Colonic mucosa (tissue), 4 donors: ENCODE measurements around the gene MINPP1. TPM values are rescaled to one million over a fixed set of nuclear protein-coding genes. Genes with fewer than 3 reads are reported as not detected.
"Not testable (repeated sequence)": the region's sequence is repeated elsewhere in the genome, so short reads cannot be mapped to it uniquely, and the experiment has no call there.

Source experiments
- DNase-seq: peaks from one replicate; pipeline ENCODE4 v3.0.0-alpha.2; 2020
- H3K27ac ChIP-seq: fragments of 200-600 bp; one replicate; pipeline ENCODE4 v1.8.0; 2021
- H3K27me3 ChIP-seq: fragments of 200-600 bp; one replicate; pipeline ENCODE4 v1.8.0; 2021
- H3K36me3 ChIP-seq: fragments of 200-600 bp; one replicate; pipeline ENCODE4 v1.8.0; 2021
- H3K4me1 ChIP-seq: fragments of 200-600 bp; one replicate; pipeline ENCODE4 v1.8.0; 2021; ENCODE audit warnings: mild to moderate bottlenecking
- H3K4me3 ChIP-seq: fragments of 200-600 bp; one replicate; pipeline ENCODE4 v1.8.0; 2021
- H3K9ac ChIP-seq, 2 donors: one replicate each; pipeline ENCODE4 v1.7.0; 2013; ENCODE audit warnings: control low read depth in 2 of 2, low read depth in 2 of 2, low read length in 2 of 2
- H3K9me3 ChIP-seq: fragments of 200-600 bp; one replicate; pipeline ENCODE4 v1.8.0; 2021
- intact Hi-C: fragments of 100-400 bp; cut with DNase I; formaldehyde crosslinking; loops from one replicate; pipeline ENCODE4 v1.14.1; 2022
- total RNA-seq, 2 donors: library from RNA; stranded (reverse); fragmentation: NEBNext Ultra II Directional in 1 of 2; extraction: Animal tissue kit (Norgen Biotek cat#: 25700) in 1 of 2; gene quantifications; one replicate each; pipeline ENCODE4 v1.2.1, GENCODE V29; 2021
- TF ChIP-seq, protein P1 (sequence below): fragments of 200-600 bp; IDR thresholded peaks from one replicate; pipeline ENCODE4 v1.8.0; 2022; ENCODE audit warnings: antibody characterized with exemption, mild to moderate bottlenecking
- donor health status: healthy.
- donor health status: DM: no; HTN: no; CAD: no.
- donor health status: DM: no; HTN: no; CAD: no.

MINPP1 gene
- total RNA-seq, 2 donors from 2014 or later, result 19.7 to 24.0 TPM

DNA sequence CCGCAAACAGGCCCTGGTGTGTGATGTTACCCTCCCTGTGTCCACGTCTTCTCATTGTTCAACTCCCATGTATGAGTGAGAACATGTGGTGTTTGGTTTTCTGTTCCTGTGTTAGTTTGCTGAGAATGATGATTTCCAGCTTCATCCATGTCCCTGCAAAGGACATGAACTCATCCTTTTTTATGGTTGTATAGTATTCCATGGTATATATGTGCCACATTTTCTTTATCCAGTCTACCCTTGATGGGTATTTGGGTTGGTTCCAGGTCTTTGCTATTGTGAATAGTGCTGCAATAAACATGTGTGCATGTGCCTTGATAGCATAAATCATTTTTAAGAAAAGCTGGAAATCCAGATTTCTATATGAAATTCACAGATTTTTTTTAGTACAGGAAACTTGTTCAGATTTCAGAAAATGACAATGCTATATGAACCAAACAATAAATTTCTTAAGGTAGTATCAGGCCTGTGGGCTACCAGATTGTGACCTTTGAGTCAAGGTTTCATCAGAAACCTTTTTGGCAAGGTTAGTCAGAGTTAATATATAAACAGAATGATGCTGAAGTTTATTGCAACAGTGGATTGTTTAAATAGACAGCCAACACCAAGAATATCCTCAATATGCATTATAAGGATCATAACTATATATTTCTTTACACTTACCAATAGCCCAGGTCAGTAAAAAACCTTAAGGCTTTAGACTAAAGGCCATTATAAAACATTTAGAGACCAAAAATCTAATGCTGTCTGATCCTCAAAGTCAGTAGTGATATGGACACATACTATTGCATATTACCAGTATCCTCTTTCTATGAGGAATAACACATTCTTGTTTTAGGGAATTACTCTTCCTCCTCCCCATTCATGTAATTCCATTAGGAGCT lies 86.3 kb downstream of the MINPP1 start:
- Histone ChIP-seq H3K9ac (no peak overlapping the region), H3K27ac (peak overlapping the region; percentile 65), H3K4me3 (no peak overlapping the region), H3K27me3 (no peaks in the 10 kb centered on the region), H3K4me1 (no peaks in the 10 kb centered on the region), H3K9me3 (no peaks in the 10 kb centered on the region), H3K36me3 (no peaks in the 10 kb centered on the region)
- no peak for DNase-seq
- TF ChIP-seq, protein P1, sequence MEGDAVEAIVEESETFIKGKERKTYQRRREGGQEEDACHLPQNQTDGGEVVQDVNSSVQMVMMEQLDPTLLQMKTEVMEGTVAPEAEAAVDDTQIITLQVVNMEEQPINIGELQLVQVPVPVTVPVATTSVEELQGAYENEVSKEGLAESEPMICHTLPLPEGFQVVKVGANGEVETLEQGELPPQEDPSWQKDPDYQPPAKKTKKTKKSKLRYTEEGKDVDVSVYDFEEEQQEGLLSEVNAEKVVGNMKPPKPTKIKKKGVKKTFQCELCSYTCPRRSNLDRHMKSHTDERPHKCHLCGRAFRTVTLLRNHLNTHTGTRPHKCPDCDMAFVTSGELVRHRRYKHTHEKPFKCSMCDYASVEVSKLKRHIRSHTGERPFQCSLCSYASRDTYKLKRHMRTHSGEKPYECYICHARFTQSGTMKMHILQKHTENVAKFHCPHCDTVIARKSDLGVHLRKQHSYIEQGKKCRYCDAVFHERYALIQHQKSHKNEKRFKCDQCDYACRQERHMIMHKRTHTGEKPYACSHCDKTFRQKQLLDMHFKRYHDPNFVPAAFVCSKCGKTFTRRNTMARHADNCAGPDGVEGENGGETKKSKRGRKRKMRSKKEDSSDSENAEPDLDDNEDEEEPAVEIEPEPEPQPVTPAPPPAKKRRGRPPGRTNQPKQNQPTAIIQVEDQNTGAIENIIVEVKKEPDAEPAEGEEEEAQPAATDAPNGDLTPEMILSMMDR, result no peak
- intact Hi-C loops, result no loop called here

DNA sequence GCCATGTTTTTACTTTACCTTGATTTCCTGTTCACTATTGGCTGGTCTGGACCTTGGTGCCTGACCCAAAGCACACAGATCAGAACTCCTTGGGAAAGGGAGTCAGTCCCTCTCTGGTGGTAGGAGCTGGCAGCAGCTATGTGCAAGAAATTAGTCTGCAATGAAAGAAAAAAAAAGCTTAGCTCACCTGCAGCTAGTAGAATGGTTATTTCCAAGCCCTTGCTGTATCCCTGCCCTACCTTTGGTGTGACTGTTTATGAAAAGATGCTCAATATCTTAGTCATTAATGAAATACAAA lies 86.8 kb downstream of the MINPP1 start:
- TF ChIP-seq, protein P1, result no peak

DNA sequence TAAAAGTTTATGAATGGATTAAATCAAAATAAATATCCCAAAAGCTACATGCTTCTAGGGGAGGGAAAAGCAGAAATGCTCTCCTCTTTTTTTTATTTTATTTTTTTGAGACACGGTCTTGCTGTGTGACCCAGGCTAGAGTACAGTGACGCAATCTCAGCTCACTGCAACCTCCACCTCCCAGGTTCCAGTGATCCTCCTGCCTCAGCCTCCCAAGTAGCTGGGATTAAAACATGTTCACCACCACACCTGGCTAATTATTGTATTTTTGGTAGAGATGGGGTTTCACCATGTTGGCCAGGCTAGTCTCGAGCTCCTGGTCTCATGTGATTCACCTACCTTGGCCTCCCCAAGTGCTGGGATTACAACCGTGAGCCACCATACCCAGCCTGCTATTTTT lies 88.2 kb downstream of the MINPP1 start:
- H3K4me3 ChIP-seq, intact Hi-C loops, H3K9me3 ChIP-seq, DNase-seq, H3K4me1 ChIP-seq, H3K27me3 ChIP-seq, H3K27ac ChIP-seq, H3K9ac ChIP-seq, H3K36me3 ChIP-seq: not testable (repeated sequence)

More for the DNA sequence above, 86.8 kb downstream of the MINPP1 start:
- H3K9ac ChIP-seq, result no peak overlapping the region
- no peak overlapping the region for H3K4me3 ChIP-seq
- H3K27ac ChIP-seq, result peak overlapping the region; percentile 65
- no peak for DNase-seq
- no peaks in the 10 kb centered on the region for H3K36me3 ChIP-seq
- intact Hi-C loops, result no loop called here
- H3K4me1 ChIP-seq, result peaks cover 5% of the 10 kb centered on the region
- no peaks in the 10 kb centered on the region for H3K27me3 ChIP-seq
- no peaks in the 10 kb centered on the region for H3K9me3 ChIP-seq

DNA sequence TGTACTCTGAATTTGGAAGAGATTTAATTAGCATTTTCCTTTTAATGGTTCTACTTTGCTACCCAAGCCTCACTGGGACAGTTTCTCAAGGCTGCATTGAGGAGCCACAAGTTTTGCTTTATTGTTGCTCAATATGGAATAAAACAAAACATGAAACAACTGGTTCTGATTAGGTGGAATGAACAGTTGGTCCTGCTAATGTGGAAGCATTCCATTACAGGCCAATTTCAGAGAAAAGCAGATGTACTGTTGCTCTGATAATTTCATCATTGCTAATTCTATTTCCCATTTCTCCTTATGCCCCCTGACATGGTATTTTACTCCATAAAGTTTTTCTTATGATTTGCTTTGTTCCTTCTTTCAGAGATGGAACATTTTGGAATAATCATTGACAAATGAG lies 89.0 kb downstream of the MINPP1 start:
- H3K27me3 ChIP-seq, result no peaks in the 10 kb centered on the region
- TF ChIP-seq, protein P1, result no peak
- peaks cover 7% of the 10 kb centered on the region for H3K4me1 ChIP-seq
- no peak overlapping the region for H3K9ac ChIP-seq
- H3K4me3 ChIP-seq, result no peak overlapping the region
- no peak overlapping the region for H3K27ac ChIP-seq
- no peaks in the 10 kb centered on the region for H3K9me3 ChIP-seq
- intact Hi-C loops, result no loop called here
- no peak for DNase-seq
- H3K36me3 ChIP-seq, result no peaks in the 10 kb centered on the region

- Histone ChIP-seq H3K27ac (no peak overlapping the region), H3K9me3 (no peaks in the 10 kb centered on the region), H3K36me3 (no peaks in the 10 kb centered on the region), H3K27me3 (no peaks in the 10 kb centered on the region), H3K4me1 (peaks cover 7% of the 10 kb centered on the region), H3K4me3 (no peak overlapping the region), H3K9ac (no peak overlapping the region)
- TF ChIP-seq, protein P1, result no peak
- no peak for DNase-seq
- intact Hi-C loops, result no loop called here
Measured at GRCh38 chr10:87594181-87594580, 89.5 kb downstream of the MINPP1 start.

DNA sequence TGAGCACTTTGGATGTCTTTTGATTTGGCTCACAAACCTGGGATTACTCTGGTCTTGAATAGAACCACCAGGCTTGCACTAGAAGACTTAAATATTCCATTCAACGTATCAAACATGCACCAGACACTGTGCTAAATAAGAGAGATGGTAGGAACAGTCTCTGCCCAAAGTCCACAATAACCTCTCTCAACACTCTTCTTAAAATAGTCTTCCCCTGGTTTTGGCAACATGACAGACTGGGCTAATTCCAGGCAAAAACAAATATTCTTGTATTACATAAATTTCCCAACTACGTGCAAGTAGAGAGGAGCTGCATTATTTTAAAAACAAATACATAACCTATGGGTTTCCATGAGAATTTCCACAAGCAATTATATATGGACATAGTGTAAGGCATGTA lies 90.2 kb downstream of the MINPP1 start:
- H3K27ac ChIP-seq, result no peak overlapping the region
- intact Hi-C loops, result no loop called here

More for the DNA sequence above, 90.2 kb downstream of the MINPP1 start:
- no peak for DNase-seq
- H3K9ac ChIP-seq, result no peak overlapping the region
- H3K4me1 ChIP-seq, result peaks cover 7% of the 10 kb centered on the region
- H3K4me3 ChIP-seq, result no peak overlapping the region
- H3K36me3 ChIP-seq, result no peaks in the 10 kb centered on the region
- H3K9me3 ChIP-seq, result no peaks in the 10 kb centered on the region
- no peaks in the 10 kb centered on the region for H3K27me3 ChIP-seq
- TF ChIP-seq, protein P1, result no peak
